Brain microvascular endothelial cell (primary cell): ENCODE measurements around the gene LPCAT3.

Source experiments
- DNase-seq: peaks from one replicate; pipeline ENCODE4 v3.0.0-alpha.2; 2020
- H3K27ac ChIP-seq: fragments of 250-450 bp; sonication (Bioruptor Pico); 2 replicates; pipeline ENCODE4 v1.5.1; 2020; ENCODE audit warnings: mild to moderate bottlenecking, moderate library complexity
- H3K27me3 ChIP-seq: fragments of 250-450 bp; sonication (Bioruptor Pico); replicated peaks from 2 replicates; pipeline ENCODE4 v1.5.1; 2020; ENCODE audit warnings: mild to moderate bottlenecking
- H3K36me3 ChIP-seq: fragments of 250-450 bp; sonication (Bioruptor Pico); replicated peaks from 2 replicates; pipeline ENCODE4 v1.5.1; 2020; ENCODE audit warnings: mild to moderate bottlenecking
- H3K4me3 ChIP-seq: 2 replicates; pipeline ENCODE4 v1.5.1; 2011; ENCODE audit warnings: low read depth, mild to moderate bottlenecking, control low read depth, low read length, moderate library complexity
- in situ Hi-C: cut with HindIII; loops from 2 replicates; pipeline ENCODE4 v1.10.0; 2017; ENCODE audit warnings: low sequenced_read_pairs, low pct_ligation_motif_present
- TF ChIP-seq, protein P1 (sequence below): IDR thresholded peaks from 2 replicates; pipeline ENCODE4 v1.5.1; 2011; ENCODE audit warnings: low read depth, mild to moderate bottlenecking, moderate library complexity, low read length, control low read depth, inconsistent platforms; ENCODE audit errors: missing control alignments

Gene LPCAT3

DNA sequence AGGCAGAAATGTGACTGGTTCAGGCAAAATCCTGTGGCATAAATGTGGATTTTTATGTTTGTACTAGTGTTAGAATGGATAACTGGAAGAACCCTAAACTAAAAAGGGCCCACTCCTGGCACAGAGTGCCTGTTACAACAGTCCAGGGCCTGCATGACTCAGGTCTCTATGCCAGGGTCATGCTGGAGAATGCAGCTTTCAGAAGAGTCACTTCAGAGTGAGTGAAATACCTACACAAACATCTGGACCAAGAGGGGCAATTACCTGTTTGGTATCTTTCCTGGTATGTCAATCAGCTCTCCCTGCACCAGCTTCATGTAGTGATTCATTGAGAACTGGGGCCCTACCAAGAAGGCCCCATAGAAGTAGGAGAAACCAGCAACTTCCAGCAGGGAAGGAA is 37.5 kb downstream of the LPCAT3 start:
- in situ Hi-C loops, result no loop called here
- peaks cover 36% of the 10 kb centered on the region for H3K36me3 ChIP-seq
- H3K4me3 ChIP-seq, result no peak overlapping the region
- TF ChIP-seq, protein P1, sequence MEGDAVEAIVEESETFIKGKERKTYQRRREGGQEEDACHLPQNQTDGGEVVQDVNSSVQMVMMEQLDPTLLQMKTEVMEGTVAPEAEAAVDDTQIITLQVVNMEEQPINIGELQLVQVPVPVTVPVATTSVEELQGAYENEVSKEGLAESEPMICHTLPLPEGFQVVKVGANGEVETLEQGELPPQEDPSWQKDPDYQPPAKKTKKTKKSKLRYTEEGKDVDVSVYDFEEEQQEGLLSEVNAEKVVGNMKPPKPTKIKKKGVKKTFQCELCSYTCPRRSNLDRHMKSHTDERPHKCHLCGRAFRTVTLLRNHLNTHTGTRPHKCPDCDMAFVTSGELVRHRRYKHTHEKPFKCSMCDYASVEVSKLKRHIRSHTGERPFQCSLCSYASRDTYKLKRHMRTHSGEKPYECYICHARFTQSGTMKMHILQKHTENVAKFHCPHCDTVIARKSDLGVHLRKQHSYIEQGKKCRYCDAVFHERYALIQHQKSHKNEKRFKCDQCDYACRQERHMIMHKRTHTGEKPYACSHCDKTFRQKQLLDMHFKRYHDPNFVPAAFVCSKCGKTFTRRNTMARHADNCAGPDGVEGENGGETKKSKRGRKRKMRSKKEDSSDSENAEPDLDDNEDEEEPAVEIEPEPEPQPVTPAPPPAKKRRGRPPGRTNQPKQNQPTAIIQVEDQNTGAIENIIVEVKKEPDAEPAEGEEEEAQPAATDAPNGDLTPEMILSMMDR, result no peak
- no peak overlapping the region for H3K27ac ChIP-seq
- H3K27me3 ChIP-seq, result no peaks in the 10 kb centered on the region
- no peak for DNase-seq

DNA sequence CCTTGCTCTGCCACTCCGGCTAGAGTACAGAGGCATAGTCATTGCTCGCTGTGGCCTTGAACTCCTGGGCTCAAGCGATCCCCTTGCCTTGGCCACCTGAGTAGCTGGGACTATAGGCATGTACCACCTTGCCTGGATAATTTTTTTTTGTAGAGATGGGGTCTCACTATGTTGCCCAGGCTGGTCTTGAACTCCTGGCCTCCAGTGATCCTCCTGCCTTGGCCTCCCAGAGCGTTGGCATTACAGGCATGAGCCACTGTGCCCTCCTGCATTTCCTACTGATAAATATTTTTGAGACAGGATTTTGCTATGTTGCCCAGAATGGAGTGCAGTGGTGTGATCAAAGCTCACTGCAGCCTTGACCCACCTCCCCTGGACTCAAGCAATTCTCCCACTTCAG is 38.2 kb downstream of the LPCAT3 start:
- Histone ChIP-seq H3K36me3 (peaks cover 42% of the 10 kb centered on the region), H3K27ac (no peak overlapping the region), H3K4me3 (no peak overlapping the region), H3K27me3 (no peaks in the 10 kb centered on the region)
- DNase-seq, result no peak
- TF ChIP-seq, protein P1, result no peak
- in situ Hi-C loops, result no loop called here

DNA sequence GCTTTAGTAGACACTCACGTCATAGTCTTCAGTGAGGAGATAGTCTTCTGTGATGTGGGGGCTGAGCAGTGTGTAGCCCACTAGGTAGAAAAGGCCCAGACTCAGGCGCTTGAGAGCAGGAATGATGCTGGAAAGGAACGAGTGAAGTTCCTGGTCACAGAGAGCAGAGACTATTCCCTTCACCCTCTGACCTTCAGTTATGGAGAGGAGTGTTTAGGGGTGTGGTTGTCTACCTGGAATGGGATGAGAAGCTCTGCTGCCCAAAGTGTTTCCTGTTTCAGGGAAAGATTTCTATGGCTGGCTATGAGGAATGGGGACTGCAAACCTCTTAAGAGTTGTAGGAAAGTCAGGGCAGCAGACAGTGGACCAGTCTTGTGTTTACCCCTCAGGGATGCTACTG is 38.8 kb downstream of the LPCAT3 start:
- Histone ChIP-seq H3K27ac (no peak overlapping the region), H3K27me3 (no peaks in the 10 kb centered on the region), H3K4me3 (no peak overlapping the region), H3K36me3 (peaks cover 49% of the 10 kb centered on the region)
- no peak for DNase-seq
- TF ChIP-seq, protein P1, result no peak
- in situ Hi-C loops, result no loop called here

DNA sequence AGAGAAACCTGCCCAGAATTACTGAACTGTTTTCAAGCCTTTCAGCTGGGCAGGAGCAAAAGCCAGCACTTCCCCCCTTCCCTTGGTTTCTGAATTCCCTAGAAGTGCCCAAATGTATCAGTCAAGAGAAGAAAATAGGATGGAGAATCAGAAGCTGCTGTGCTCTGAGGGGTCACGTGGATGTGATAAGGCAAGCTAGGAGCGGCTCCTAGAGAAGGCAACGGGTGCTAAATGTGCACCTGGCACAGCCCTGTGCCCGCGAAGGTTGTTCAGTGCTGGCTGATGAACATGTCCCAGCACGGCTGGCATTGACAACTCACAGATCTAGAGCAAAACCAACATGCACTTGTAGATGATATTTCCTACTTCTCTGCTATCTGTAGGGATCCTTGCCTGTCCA is 39.3 kb downstream of the LPCAT3 start:
- in situ Hi-C loops, result no loop called here
- Histone ChIP-seq H3K27me3 (no peaks in the 10 kb centered on the region), H3K27ac (no peak overlapping the region), H3K36me3 (peaks cover 53% of the 10 kb centered on the region), H3K4me3 (no peak overlapping the region)
- DNase-seq, result no peak
- TF ChIP-seq, protein P1, result no peak

DNA sequence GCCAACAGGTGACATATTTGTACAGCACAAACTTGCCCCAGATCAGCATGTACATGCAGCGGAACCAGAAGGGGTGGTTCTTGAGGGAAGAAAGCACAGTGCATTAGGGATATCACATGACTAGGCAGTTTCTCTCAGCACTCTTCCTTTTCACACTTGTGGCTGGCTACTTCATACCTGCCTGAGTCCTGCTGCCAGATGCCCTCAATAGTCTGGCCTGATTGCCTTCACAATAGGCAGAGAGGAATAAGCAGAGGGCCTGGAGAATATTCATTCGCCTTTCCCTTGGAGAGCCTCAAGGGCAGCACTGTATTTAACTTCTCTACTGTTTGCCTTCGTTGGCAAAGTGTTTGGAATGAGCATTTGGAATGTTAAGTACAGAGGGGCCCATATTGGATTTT is 39.7 kb downstream of the LPCAT3 start:
- no peak overlapping the region for H3K27ac ChIP-seq
- TF ChIP-seq, protein P1, result no peak
- H3K36me3 ChIP-seq, result peaks cover 53% of the 10 kb centered on the region
- H3K4me3 ChIP-seq, result no peak overlapping the region
- no peak for DNase-seq
- no peaks in the 10 kb centered on the region for H3K27me3 ChIP-seq
- in situ Hi-C loops, result no loop called here

DNA sequence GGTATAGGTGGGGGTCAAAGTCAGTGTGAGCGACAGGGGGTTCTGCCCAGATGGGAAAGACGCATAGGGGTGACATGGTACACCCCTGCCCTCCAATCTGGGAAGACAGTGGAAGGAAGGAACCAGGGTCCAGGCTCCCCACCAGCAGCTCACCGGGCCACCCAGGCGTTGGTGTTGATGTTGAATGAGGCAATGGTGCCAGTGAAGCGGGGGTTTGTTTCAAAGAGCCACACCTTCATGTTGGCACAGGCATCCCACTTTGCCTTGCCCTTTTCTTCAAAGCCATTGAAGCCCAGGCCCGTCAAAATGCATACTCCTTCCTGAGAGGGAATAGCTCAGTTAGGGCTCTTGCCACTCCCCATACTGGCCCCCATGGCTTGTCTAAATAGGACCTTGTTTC is 40.1 kb downstream of the LPCAT3 start:
- Histone ChIP-seq H3K27me3 (no peaks in the 10 kb centered on the region), H3K36me3 (peaks cover 53% of the 10 kb centered on the region), H3K27ac (no peak overlapping the region), H3K4me3 (no peak overlapping the region)
- TF ChIP-seq, protein P1, result no peak
- in situ Hi-C loops, result no loop called here
- no peak for DNase-seq
